Hepatocyte (in vitro differentiated cells): ENCODE data around the gene SUMF1. TPM values are rescaled to one million over a fixed set of nuclear protein-coding genes. Genes with fewer than 3 reads are reported as not detected.

Source experiments
- DNase-seq: peaks from one replicate; pipeline ENCODE4 v3.0.0-alpha.2; 2016; ENCODE audit warnings: low spot score
- H2AFZ ChIP-seq: fragments of 200-600 bp; sonication (generic); 2 replicates; pipeline ENCODE4 v1.6.0; 2016; ENCODE audit warnings: antibody characterized with exemption, mild to moderate bottlenecking
- H3K27ac ChIP-seq: fragments of 200-600 bp; sonication (generic); 2 replicates; pipeline ENCODE4 v1.5.1; 2016; ENCODE audit warnings: mild to moderate bottlenecking
- H3K27me3 ChIP-seq: fragments of 200-600 bp; sonication (generic); 2 replicates; pipeline ENCODE4 v1.6.1; 2016
- H3K36me3 ChIP-seq: fragments of 200-600 bp; sonication (generic); replicated peaks from 2 replicates; pipeline ENCODE4 v1.5.1; 2016; ENCODE audit warnings: low read depth; ENCODE audit not compliant: insufficient read depth
- H3K4me1 ChIP-seq: fragments of 200-600 bp; sonication (generic); 2 replicates; pipeline ENCODE4 v1.5.1; 2016; ENCODE audit warnings: mild to moderate bottlenecking, moderate library complexity; ENCODE audit not compliant: insufficient read depth
- H3K4me2 ChIP-seq: fragments of 200-600 bp; sonication (generic); 2 replicates; pipeline ENCODE4 v1.6.0; 2016
- H3K4me3 ChIP-seq: fragments of 200-600 bp; sonication (generic); 2 replicates; pipeline ENCODE4 v1.5.1; 2016; ENCODE audit warnings: mild to moderate bottlenecking
- H3K79me2 ChIP-seq: fragments of 200-600 bp; sonication (generic); 2 replicates; pipeline ENCODE4 v1.6.0; 2017; ENCODE audit warnings: mild to moderate bottlenecking
- H3K9me2 ChIP-seq: fragments of 200-600 bp; sonication (generic); replicated peaks from 2 replicates; pipeline ENCODE4 v1.6.0; 2017; ENCODE audit warnings: mild to moderate bottlenecking; ENCODE audit not compliant: insufficient read depth
- H3K9me3 ChIP-seq: fragments of 200-600 bp; sonication (generic); 2 replicates; pipeline ENCODE4 v1.5.1; 2016; ENCODE audit warnings: low read depth, mild to moderate bottlenecking
- H4K20me1 ChIP-seq: fragments of 200-600 bp; sonication (generic); 2 replicates; pipeline ENCODE4 v1.6.0; 2016; ENCODE audit warnings: mild to moderate bottlenecking; ENCODE audit not compliant: insufficient read depth, poor library complexity, severe bottlenecking
- EZH2 ChIP-seq: fragments of 200-600 bp; sonication (generic); IDR thresholded peaks from 2 replicates; pipeline ENCODE4 v1.6.1; 2016; ENCODE audit warnings: antibody characterized with exemption, mild to moderate bottlenecking, borderline replicate concordance
- EZH2phosphoT487 ChIP-seq: fragments of 200-600 bp; sonication (generic); IDR thresholded peaks from one replicate; pipeline ENCODE4 v1.6.1; 2018; ENCODE audit warnings: antibody characterized with exemption, mild to moderate bottlenecking, low read depth, moderate library complexity; ENCODE audit not compliant: unreplicated experiment, severe bottlenecking
- WGBS: methylation state at CpG from one replicate; pipeline ENCODE4 v1.1.6; 2016; ENCODE audit warnings: low lambda C conversion rate; ENCODE audit errors: missing lambda C conversion rate; 5-methylcytosine and 5-hydroxymethylcytosine counted together
- polyA plus RNA-seq: library from polyadenylated mRNA; unstranded; fragments of >200 nt; fragmentation: Nextera tagmentation; extraction: Ambion mirVana; gene quantifications from 2 replicates; pipeline ENCODE4 v1.2.1, GENCODE V29; 2016
- total RNA-seq: library from RNA; depleted of rRNA; stranded (reverse); fragments of >200 nt; gene quantifications from 2 replicates; pipeline ENCODE4 v1.2.3, GENCODE V29; 2014
- TF ChIP-seq, protein P1 (sequence below): fragments of 200-600 bp; sonication (generic); IDR thresholded peaks from 2 replicates; pipeline ENCODE4 v1.5.1; 2016; ENCODE audit warnings: antibody characterized with exemption, mild to moderate bottlenecking; ENCODE audit not compliant: poor library complexity

The SUMF1 gene
- total and polyA plus RNA-seq, 2 experiments from 2014 or later, result 55.5 to 59.0 TPM

DNA sequence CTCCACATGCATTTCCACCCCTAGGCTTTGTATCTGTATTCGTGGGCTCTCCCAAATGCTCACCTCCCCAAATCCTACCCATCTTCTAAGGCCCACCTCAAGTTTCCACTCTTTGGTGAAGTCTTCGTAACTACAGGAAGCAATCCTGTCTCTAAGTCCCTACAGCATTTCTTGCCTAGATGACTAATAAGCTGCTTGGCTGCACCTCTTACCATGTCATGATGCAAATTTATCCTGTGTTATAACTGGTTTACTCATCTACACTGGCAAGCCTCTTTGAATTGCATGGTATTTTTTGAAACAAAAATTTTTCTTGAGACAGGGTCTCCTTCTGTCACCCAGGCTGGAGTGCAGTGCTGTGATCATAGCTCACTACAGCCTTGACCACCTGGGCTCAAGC is 90.6 kb downstream of the SUMF1 start:
- Histone ChIP-seq H4K20me1 (no peaks in the 10 kb centered on the region), H3K27ac (no peak overlapping the region), H3K4me1 (no peaks in the 10 kb centered on the region), H3K9me2 (no peaks in the 10 kb centered on the region), H3K9me3 (peaks cover 9% of the 10 kb centered on the region), H2AFZ (no peak overlapping the region), H3K36me3 (no peaks in the 10 kb centered on the region), H3K27me3 (no peaks in the 10 kb centered on the region), H3K79me2 (no peaks in the 10 kb centered on the region), H3K4me2 (no peak overlapping the region), H3K4me3 (no peak overlapping the region)
- TF ChIP-seq EZH2phosphoT487 (no peak), EZH2 (no peak)
- TF ChIP-seq, protein P1, sequence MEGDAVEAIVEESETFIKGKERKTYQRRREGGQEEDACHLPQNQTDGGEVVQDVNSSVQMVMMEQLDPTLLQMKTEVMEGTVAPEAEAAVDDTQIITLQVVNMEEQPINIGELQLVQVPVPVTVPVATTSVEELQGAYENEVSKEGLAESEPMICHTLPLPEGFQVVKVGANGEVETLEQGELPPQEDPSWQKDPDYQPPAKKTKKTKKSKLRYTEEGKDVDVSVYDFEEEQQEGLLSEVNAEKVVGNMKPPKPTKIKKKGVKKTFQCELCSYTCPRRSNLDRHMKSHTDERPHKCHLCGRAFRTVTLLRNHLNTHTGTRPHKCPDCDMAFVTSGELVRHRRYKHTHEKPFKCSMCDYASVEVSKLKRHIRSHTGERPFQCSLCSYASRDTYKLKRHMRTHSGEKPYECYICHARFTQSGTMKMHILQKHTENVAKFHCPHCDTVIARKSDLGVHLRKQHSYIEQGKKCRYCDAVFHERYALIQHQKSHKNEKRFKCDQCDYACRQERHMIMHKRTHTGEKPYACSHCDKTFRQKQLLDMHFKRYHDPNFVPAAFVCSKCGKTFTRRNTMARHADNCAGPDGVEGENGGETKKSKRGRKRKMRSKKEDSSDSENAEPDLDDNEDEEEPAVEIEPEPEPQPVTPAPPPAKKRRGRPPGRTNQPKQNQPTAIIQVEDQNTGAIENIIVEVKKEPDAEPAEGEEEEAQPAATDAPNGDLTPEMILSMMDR, result no peak
- no peak for DNase-seq
- WGBS, result 97% methylated on average over 2 of the region's 2 CpGs

DNA sequence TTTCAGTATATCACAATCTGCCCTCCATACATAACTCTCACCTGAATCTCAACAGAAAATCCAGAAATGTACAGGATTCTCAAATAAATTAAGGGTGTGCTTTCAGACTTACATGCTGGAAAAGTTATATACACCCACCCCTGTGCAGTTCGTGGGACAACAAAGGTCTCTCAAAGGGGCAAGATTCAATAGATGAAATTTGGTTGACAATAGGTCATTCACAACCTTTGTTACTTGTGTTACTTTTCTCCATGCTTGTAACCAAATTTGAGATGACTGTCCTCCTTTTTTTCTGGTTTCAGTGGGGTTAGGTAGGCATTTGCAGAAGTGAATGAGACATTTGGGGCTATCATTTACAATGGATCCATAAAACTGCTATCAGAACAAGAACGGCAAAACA is 91.2 kb downstream of the SUMF1 start:
- Histone ChIP-seq H3K79me2 (no peaks in the 10 kb centered on the region), H3K27me3 (no peaks in the 10 kb centered on the region), H2AFZ (no peak overlapping the region), H3K4me2 (no peak overlapping the region), H4K20me1 (no peaks in the 10 kb centered on the region), H3K4me3 (no peak overlapping the region), H3K4me1 (no peaks in the 10 kb centered on the region), H3K9me2 (no peaks in the 10 kb centered on the region), H3K27ac (no peak overlapping the region), H3K36me3 (no peaks in the 10 kb centered on the region), H3K9me3 (peaks cover 9% of the 10 kb centered on the region)
- DNase-seq, result no peak
- TF ChIP-seq, protein P1, result no peak
- TF ChIP-seq EZH2 (no peak), EZH2phosphoT487 (no peak)
- 93% methylated on average over 2 of the region's 2 CpGs for WGBS

DNA sequence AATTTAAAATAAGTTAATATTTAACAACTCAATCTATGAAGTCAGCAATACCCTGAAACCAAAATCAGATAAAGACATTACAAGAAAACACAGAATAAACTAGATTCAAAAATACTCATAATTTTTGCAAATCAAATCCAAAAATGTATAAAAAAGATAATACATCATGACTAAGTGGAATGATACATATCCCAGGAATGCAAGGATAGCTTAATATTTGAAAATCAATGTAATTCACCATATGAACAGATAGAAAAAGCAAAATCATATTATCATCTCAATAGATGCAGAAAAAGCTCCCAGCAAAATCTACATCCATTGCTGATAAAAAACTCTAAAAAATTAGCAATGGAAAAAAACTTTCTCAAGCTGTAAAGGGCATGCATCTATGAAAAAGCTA is 93.4 kb downstream of the SUMF1 start:
- Histone ChIP-seq H3K9me2 (no peaks in the 10 kb centered on the region), H3K4me1 (peaks cover 5% of the 10 kb centered on the region), H3K4me3 (no peak overlapping the region), H3K4me2 (no peak overlapping the region), H3K27ac (no peak overlapping the region), H3K9me3 (peaks cover 9% of the 10 kb centered on the region), H3K36me3 (no peaks in the 10 kb centered on the region), H4K20me1 (no peaks in the 10 kb centered on the region), H3K79me2 (no peaks in the 10 kb centered on the region), H3K27me3 (no peaks in the 10 kb centered on the region), H2AFZ (no peak overlapping the region)
- no peak for DNase-seq
- TF ChIP-seq EZH2, result no peak
- no peak for TF ChIP-seq EZH2phosphoT487
- TF ChIP-seq, protein P1, result no peak

DNA sequence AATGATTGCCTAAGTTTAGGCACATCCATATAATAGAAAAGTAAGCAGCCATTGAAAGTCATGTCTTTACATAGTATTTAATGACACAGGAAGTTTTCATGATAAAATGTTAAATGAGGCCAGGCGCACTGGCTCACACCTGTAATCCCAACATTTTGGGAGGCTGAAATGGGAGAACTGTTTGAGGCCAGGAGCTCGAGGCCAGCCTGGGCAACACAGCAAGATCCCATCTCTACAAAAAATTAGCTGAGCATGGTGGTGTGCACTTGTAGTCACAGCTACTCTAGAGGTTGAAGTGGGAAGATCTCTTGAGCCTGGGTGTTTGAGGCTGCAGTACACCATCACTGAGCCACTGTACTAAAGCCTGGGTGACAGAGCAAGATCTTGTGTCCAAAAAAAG is 104.5 kb downstream of the SUMF1 start:
- Histone ChIP-seq H4K20me1 (no peaks in the 10 kb centered on the region), H3K9me2 (no peaks in the 10 kb centered on the region), H3K4me3 (no peak overlapping the region), H3K36me3 (no peaks in the 10 kb centered on the region), H3K79me2 (no peaks in the 10 kb centered on the region), H3K27ac (no peak overlapping the region), H3K4me1 (no peaks in the 10 kb centered on the region), H2AFZ (no peak overlapping the region), H3K9me3 (no peaks in the 10 kb centered on the region), H3K27me3 (no peaks in the 10 kb centered on the region), H3K4me2 (no peak overlapping the region)
- 100% methylated on average over 2 of the region's 2 CpGs for WGBS
- DNase-seq, result no peak
- TF ChIP-seq EZH2 (no peak), EZH2phosphoT487 (no peak)
- TF ChIP-seq, protein P1, result no peak
